CD14-positive monocyte (primary cell): ENCODE measurements around the gene GPANK1. TPM values are rescaled to one million over a fixed set of nuclear protein-coding genes. Genes with fewer than 3 reads are reported as not detected.

Source experiments
- DNase-seq, 3 donors: peaks; one replicate each; pipeline ENCODE4 v3.0.0-alpha.2; 2011 to 2022
- H2AFZ ChIP-seq: 2 replicates; pipeline ENCODE4 v1.6.0; 2012; ENCODE audit warnings: mild to moderate bottlenecking, low read depth, low read length, inconsistent platforms; ENCODE audit not compliant: insufficient read depth, poor library complexity, severe bottlenecking
- H3K27ac ChIP-seq, 2 donors: 1 replicate in 1 of 2; 2 replicates in 1 of 2; pipeline ENCODE4 v1.5.1; 2012 to 2013; ENCODE audit warnings: low read length in 2 of 2, control low read depth in 1 of 2, inconsistent platforms in 1 of 2, low read depth in 1 of 2, mild to moderate bottlenecking in 1 of 2
- H3K27me3 ChIP-seq, 2 donors: one replicate each; pipeline versions ENCODE4 v1.6.0 to v1.6.1; 2011 to 2013; ENCODE audit warnings: low read length in 2 of 2; ENCODE audit not compliant: control insufficient read depth in 2 of 2, insufficient read depth in 2 of 2
- H3K36me3 ChIP-seq, 2 donors: replicated peaks in 1 of 2; 1 replicate in 1 of 2; 2 replicates in 1 of 2; pipeline versions ENCODE4 v1.5.1 to v1.6.1; 2012 to 2013; ENCODE audit warnings: low read length in 2 of 2, control low read depth in 1 of 2, inconsistent platforms in 1 of 2, mild to moderate bottlenecking in 1 of 2; ENCODE audit not compliant: insufficient read depth in 2 of 2, control insufficient read depth in 1 of 2
- H3K4me1 ChIP-seq, 2 donors: 1 replicate in 1 of 2; 2 replicates in 1 of 2; pipeline versions ENCODE4 v1.5.1 to v1.6.1; 2012 to 2013; ENCODE audit warnings: low read length in 2 of 2, control low read depth in 1 of 2, inconsistent platforms in 1 of 2, mild to moderate bottlenecking in 1 of 2, moderate library complexity in 1 of 2; ENCODE audit not compliant: insufficient read depth in 2 of 2, control insufficient read depth in 1 of 2
- H3K4me2 ChIP-seq: replicated peaks from 2 replicates; pipeline ENCODE3; 2012; ENCODE audit warnings: low read length, moderate library complexity, mild to moderate bottlenecking; ENCODE audit not compliant: poor library complexity, severe bottlenecking; ENCODE audit errors: extremely low read depth
- H3K4me3 ChIP-seq, 3 experiments: fragments of 200-600 bp in 1 of 3; sonication (generic) in 1 of 3; replicated peaks in 1 of 3; 1 replicate in 2 of 3; 2 replicates in 1 of 3; pipeline ENCODE4 v1.5.1; 2011 to 2013; ENCODE audit warnings: low read length in 3 of 3, mild to moderate bottlenecking in 3 of 3, control low read depth in 2 of 3, low read depth in 2 of 3, inconsistent platforms in 1 of 3, moderate library complexity in 1 of 3
- H3K79me2 ChIP-seq: 2 replicates; pipeline ENCODE4 v1.6.0; 2012; ENCODE audit warnings: mild to moderate bottlenecking, control low read depth, inconsistent platforms, low read length, moderate library complexity; ENCODE audit not compliant: insufficient read depth
- H3K9ac ChIP-seq: 2 replicates; pipeline ENCODE4 v1.6.0; 2017; ENCODE audit warnings: low read length, mild to moderate bottlenecking; ENCODE audit not compliant: insufficient read depth, poor library complexity, severe bottlenecking
- H3K9me3 ChIP-seq, 2 donors: replicated peaks in 1 of 2; 1 replicate in 1 of 2; 2 replicates in 1 of 2; pipeline versions ENCODE4 v1.5.1 to v1.6.1; 2012 to 2013; ENCODE audit warnings: low read length in 2 of 2, control low read depth in 1 of 2; ENCODE audit not compliant: control insufficient read depth in 1 of 2, insufficient read depth in 1 of 2
- H4K20me1 ChIP-seq: 2 replicates; pipeline ENCODE4 v1.6.0; 2012; ENCODE audit warnings: mild to moderate bottlenecking, low read length, control low read depth, moderate library complexity; ENCODE audit not compliant: insufficient read depth
- H3K27ac Mint-ChIP-seq, 7 donors: one replicate each; pipeline ENCODE4 v1.8.0; 2020; ENCODE audit warnings: mild to moderate bottlenecking in 7 of 7, mixed read lengths in 7 of 7, moderate library complexity in 6 of 7, inconsistent platforms in 2 of 7
- H3K27me3 Mint-ChIP-seq, 3 donors: one replicate each; pipeline ENCODE4 v1.8.0; 2021 to 2022; ENCODE audit warnings: low read depth in 3 of 3, mild to moderate bottlenecking in 3 of 3, mixed read lengths in 3 of 3, moderate library complexity in 3 of 3, inconsistent platforms in 1 of 3
- H3K36me3 Mint-ChIP-seq, 2 donors: one replicate each; pipeline ENCODE4 v1.8.0; 2020; ENCODE audit warnings: mixed read lengths in 2 of 2, inconsistent platforms in 1 of 2, mild to moderate bottlenecking in 1 of 2
- H3K4me1 Mint-ChIP-seq: one replicate; pipeline ENCODE4 v1.8.0; 2020; ENCODE audit warnings: mild to moderate bottlenecking, mixed read lengths
- H3K4me3 Mint-ChIP-seq, 2 donors: one replicate each; pipeline ENCODE4 v1.8.0; 2020; ENCODE audit warnings: mild to moderate bottlenecking in 2 of 2, mixed read lengths in 2 of 2, moderate library complexity in 1 of 2
- H3K9me3 Mint-ChIP-seq, 7 donors: one replicate each; pipeline ENCODE4 v1.8.0; 2020 to 2022; ENCODE audit warnings: mixed read lengths in 7 of 7, mild to moderate bottlenecking in 6 of 7, moderate library complexity in 6 of 7, inconsistent platforms in 2 of 7
- CTCF ChIP-seq: fragments of 200-600 bp; IDR thresholded peaks from one replicate; pipeline ENCODE4 v1.8.0; 2022; ENCODE audit warnings: antibody characterized with exemption, mild to moderate bottlenecking
- WGBS: methylation state at CpG from one replicate; pipeline ENCODE4 v1.1.5; 2013; ENCODE audit warnings: missing lambda C conversion rate; ENCODE audit not compliant: insufficient coverage; 5-methylcytosine and 5-hydroxymethylcytosine counted together
- intact Hi-C, 2 donors: fragments of 100-400 bp; cut with micrococcal nuclease; formaldehyde crosslinking; loops; one replicate each; pipeline versions ENCODE4 v1.15.0 to v1.15.1; 2023
- polyA plus RNA-seq, 3 donors: library from polyadenylated mRNA; depleted of rRNA in 1 of 3; unstranded in 2 of 3; stranded (reverse) in 1 of 3; fragments of 300-500 nt in 2 of 3; fragments of >200 nt in 1 of 3; fragmentation: Illumina TruSeq in 2 of 3; gene quantifications; 1 replicate in 2 of 3; 2 replicates in 1 of 3; pipeline ENCODE4 v1.2.3, GENCODE V29; 2012 to 2021

GPANK1 gene
- polyA plus RNA-seq, 3 donors = 10.8 to 13.9 (median 12.0) TPM

- intact Hi-C loops = loop anchor here in 1 of 2 donors (5.0 kb wide), 1 partner anchor 116 kb away; the partner anchor contains the start of genes ATP6V1G2 and NFKBIL1
- Histone ChIP-seq H3K9ac (no peak overlapping the region), H3K27me3 (no peaks in the 10 kb centered on the region), H3K79me2 (peaks cover 81% of the 10 kb centered on the region), H2AFZ (no peak overlapping the region), H3K4me2 (peak overlapping the region; percentile 97), H3K27ac (peak overlapping the region; percentile 93 to 95), H3K4me1 (peaks cover 67 to 82% of the 10 kb centered on the region in 2 donors), H3K4me3 (peak overlapping the region in 1 of 3 experiments; percentile 94), H3K36me3 (peaks cover 20 to 42% of the 10 kb centered on the region in 2 donors), H4K20me1 (peaks cover 15% of the 10 kb centered on the region), H3K9me3 (no peaks in the 10 kb centered on the region)
- 90% methylated on average over 6 of the region's 9 CpGs for WGBS
- Mint-ChIP-seq H3K27me3 (peaks cover 0 to 1% (median 0%) of the 10 kb centered on the region in 3 donors), H3K36me3 (peaks cover 36 to 57% of the 10 kb centered on the region in 2 donors), H3K9me3 (no peaks in the 10 kb centered on the region), H3K4me1 (peaks cover 72% of the 10 kb centered on the region), H3K27ac (peak overlapping the region; percentile 96 to 98 (median 98)), H3K4me3 (peak overlapping the region in 1 of 2 donors; percentile 98)
- TF ChIP-seq CTCF = no peak
- peak in 2 of 3 donors; percentile 54 for DNase-seq
These were observed 1.5 kb downstream of the GPANK1 start for GRCh38 chr6:31663126-31663960.

- Histone ChIP-seq H3K4me2 (no peak overlapping the region), H3K27me3 (no peaks in the 10 kb centered on the region), H3K36me3 (peaks cover 16 to 40% of the 10 kb centered on the region in 2 donors), H3K9ac (no peak overlapping the region), H3K4me1 (peaks cover 66 to 93% of the 10 kb centered on the region in 2 donors), H3K79me2 (peaks cover 81% of the 10 kb centered on the region), H3K27ac (peak overlapping the region; percentile 4 to 28), H3K9me3 (no peaks in the 10 kb centered on the region), H4K20me1 (peaks cover 26% of the 10 kb centered on the region), H2AFZ (no peak overlapping the region), H3K4me3 (no peak overlapping the region)
- H3K36me3 Mint-ChIP-seq = peaks cover 34 to 57% of the 10 kb centered on the region in 2 donors
- H3K27me3 Mint-ChIP-seq = peaks cover 0 to 1% (median 0%) of the 10 kb centered on the region in 3 donors
- H3K9me3 Mint-ChIP-seq = peaks cover 0 to 2% (median 0%) of the 10 kb centered on the region in 7 donors
- TF ChIP-seq CTCF = no peak
- H3K4me3 Mint-ChIP-seq = no peak overlapping the region
- H3K27ac Mint-ChIP-seq = peak overlapping the region; percentile 50 to 95 (median 82)
- peaks cover 76% of the 10 kb centered on the region for H3K4me1 Mint-ChIP-seq
- WGBS = 80% methylated on average over 5 of the region's 12 CpGs
- intact Hi-C loops = loop anchor here in 1 of 2 donors (5.0 kb wide), 1 partner anchor 115 kb away; the partner anchor contains the start of genes ATP6V1G2 and NFKBIL1
- DNase-seq = no peak
These were observed 2.6 kb downstream of the GPANK1 start for GRCh38 chr6:31662124-31662723.
